Amygdala (tissue), 56 donors: Measurements from ENCODE around the gene FGFRL1.

ENCODE experiments used
- DNase-seq, 56 donors: peaks; one replicate each; lab custom pipeline; 2025; lab: John Stamatoyannopoulos, UW

The FGFRL1 gene

GRCh38 chr4:1035510-1035909 is 24.1 kb downstream of the FGFRL1 start:
- DNase-seq = peak; percentile 17 to 96 (median 85)

GRCh38 chr4:1036095-1036494 is 24.7 kb downstream of the FGFRL1 start:
- DNase-seq = no peak

GRCh38 chr4:1036976-1037810 is 25.8 kb downstream of the FGFRL1 start:
- no peak for DNase-seq

GRCh38 chr4:1038948-1039492 is 27.6 kb downstream of the FGFRL1 start:
- no peak for DNase-seq

GRCh38 chr4:1039493-1040343 is 28.3 kb downstream of the FGFRL1 start:
- no peak for DNase-seq

GRCh38 chr4:1040344-1041146 is 29.1 kb downstream of the FGFRL1 start:
- DNase-seq = no peak

GRCh38 chr4:1041147-1041935 is 29.9 kb downstream of the FGFRL1 start:
- DNase-seq = peak in 5 of 56 donors; percentile 19 to 35 (median 24)

- DNase-seq = no peak
Observed at GRCh38 chr4:1041936-1042330, 30.5 kb downstream of the FGFRL1 start.

GRCh38 chr4:1042352-1043055 is 31.1 kb downstream of the FGFRL1 start:
- DNase-seq = peak in 1 of 56 donors; percentile 63

- DNase-seq = no peak
Observed at GRCh38 chr4:1043162-1043561, 31.7 kb downstream of the FGFRL1 start.

- DNase-seq = peak in 37 of 56 donors; percentile 15 to 92 (median 55)
Observed at GRCh38 chr4:1043651-1044468, 32.4 kb downstream of the FGFRL1 start.

GRCh38 chr4:1044469-1045192 is 33.2 kb downstream of the FGFRL1 start:
- no peak for DNase-seq

- peak in 1 of 56 donors; percentile 50 for DNase-seq
Observed at GRCh38 chr4:1045193-1045594, 33.8 kb downstream of the FGFRL1 start.

GRCh38 chr4:1045595-1046201 is 34.3 kb downstream of the FGFRL1 start:
- peak in 7 of 56 donors; percentile 33 to 62 (median 46) for DNase-seq

- peak in 37 of 56 donors; percentile 21 to 80 (median 42) for DNase-seq
Observed at GRCh38 chr4:1046581-1047011, 35.2 kb downstream of the FGFRL1 start.

- no peak for DNase-seq
Observed at GRCh38 chr4:1047106-1047975, 35.9 kb downstream of the FGFRL1 start.
